Smooth muscle cell (in vitro differentiated cells): ENCODE measurements around the gene TCEANC. TPM values are rescaled to one million over a fixed set of nuclear protein-coding genes. Genes with fewer than 3 reads are reported as not detected.

Source experiments
- DNase-seq: peaks from one replicate; lab custom pipeline; 2025; ENCODE audit not compliant: unreplicated experiment; lab: John Stamatoyannopoulos, UW
- H2AFZ ChIP-seq: fragments of 200-600 bp; sonication (generic); 2 replicates; pipeline ENCODE4 v1.6.0; 2016; ENCODE audit warnings: antibody characterized with exemption, low read depth, mild to moderate bottlenecking
- H3F3A ChIP-seq: fragments of 200-600 bp; sonication (generic); 2 replicates; pipeline ENCODE4 v1.6.0; 2017; ENCODE audit warnings: antibody characterized with exemption, low read depth
- H3K27ac ChIP-seq: fragments of 200-600 bp; sonication (generic); 2 replicates; pipeline ENCODE4 v1.5.1; 2016; ENCODE audit warnings: low read depth, mild to moderate bottlenecking
- H3K27me3 ChIP-seq: fragments of 200-600 bp; sonication (generic); 2 replicates; pipeline ENCODE4 v1.6.1; 2016; ENCODE audit warnings: low read depth, mild to moderate bottlenecking
- H3K36me3 ChIP-seq: fragments of 200-600 bp; sonication (generic); 2 replicates; pipeline ENCODE4 v1.5.1; 2016; ENCODE audit warnings: low read depth
- H3K4me1 ChIP-seq: fragments of 200-600 bp; sonication (generic); 2 replicates; pipeline ENCODE4 v1.5.1; 2016; ENCODE audit warnings: low read depth
- H3K4me2 ChIP-seq: fragments of 200-600 bp; sonication (generic); 2 replicates; pipeline ENCODE4 v1.6.0; 2016; ENCODE audit warnings: mild to moderate bottlenecking
- H3K4me3 ChIP-seq: fragments of 200-600 bp; sonication (generic); 2 replicates; pipeline ENCODE4 v1.5.1; 2016; ENCODE audit warnings: mild to moderate bottlenecking
- H3K79me2 ChIP-seq: fragments of 200-600 bp; sonication (generic); 2 replicates; pipeline ENCODE4 v1.6.0; 2016; ENCODE audit warnings: low read depth, mild to moderate bottlenecking
- H3K9ac ChIP-seq: fragments of 200-600 bp; sonication (generic); 2 replicates; pipeline ENCODE4 v1.6.0; 2016; ENCODE audit warnings: low read depth
- H3K9me3 ChIP-seq: fragments of 200-600 bp; sonication (generic); replicated peaks from 2 replicates; pipeline ENCODE4 v1.5.1; 2016; ENCODE audit warnings: low read depth
- H4K20me1 ChIP-seq: fragments of 200-600 bp; sonication (generic); 2 replicates; pipeline ENCODE4 v1.6.0; 2016; ENCODE audit warnings: low read depth
- CTCF ChIP-seq: fragments of 200-600 bp; sonication (generic); IDR thresholded peaks from 2 replicates; pipeline ENCODE4 v1.5.1; 2017; ENCODE audit warnings: borderline replicate concordance, mild to moderate bottlenecking, antibody characterized with exemption; ENCODE audit not compliant: insufficient read depth, poor library complexity, severe bottlenecking
- WGBS: methylation state at CpG from one replicate; pipeline ENCODE4 v1.1.7; 2016; ENCODE audit warnings: low lambda C conversion rate; 5-methylcytosine and 5-hydroxymethylcytosine counted together
- polyA plus RNA-seq: library from polyadenylated mRNA; unstranded; fragments of >200 nt; fragmentation: Nextera tagmentation; extraction: Ambion mirVana; gene quantifications from 2 replicates; pipeline ENCODE4 v1.2.1, GENCODE V29; 2016
- total RNA-seq: library from RNA; depleted of rRNA; stranded (reverse); fragments of >200 nt; gene quantifications from 2 replicates; pipeline ENCODE4 v1.2.3, GENCODE V29; 2014

The TCEANC gene
- total and polyA plus RNA-seq, 2 experiments from 2014 or later = 1.2 to 2.6 TPM

GRCh38 chrX:13607996-13608365 is 45.0 kb upstream of the TCEANC start:
- Histone ChIP-seq H3K4me2 (no peak overlapping the region), H3K9me3 (no peaks in the 10 kb centered on the region), H3K79me2 (no peaks in the 10 kb centered on the region), H3K36me3 (no peaks in the 10 kb centered on the region), H4K20me1 (no peaks in the 10 kb centered on the region), H3K9ac (no peak overlapping the region), H3F3A (no peaks in the 10 kb centered on the region), H3K27ac (no peak overlapping the region), H3K4me1 (no peaks in the 10 kb centered on the region), H3K27me3 (no peaks in the 10 kb centered on the region), H2AFZ (no peak overlapping the region), H3K4me3 (no peak overlapping the region)
- no peak for TF ChIP-seq CTCF
- WGBS = 73% methylated on average over 2 of the region's 2 CpGs
- DNase-seq = no peak

- Histone ChIP-seq H3K36me3 (no peaks in the 10 kb centered on the region), H4K20me1 (no peaks in the 10 kb centered on the region), H3F3A (no peaks in the 10 kb centered on the region), H3K9ac (no peak overlapping the region), H3K79me2 (no peaks in the 10 kb centered on the region), H3K27me3 (no peaks in the 10 kb centered on the region), H2AFZ (no peak overlapping the region), H3K4me1 (no peaks in the 10 kb centered on the region), H3K4me2 (no peak overlapping the region), H3K9me3 (no peaks in the 10 kb centered on the region), H3K4me3 (no peak overlapping the region), H3K27ac (no peak overlapping the region)
- no peak for DNase-seq
- TF ChIP-seq CTCF = no peak
Measured at GRCh38 chrX:13614154-13614553, 38.8 kb upstream of the TCEANC start.

DNA sequence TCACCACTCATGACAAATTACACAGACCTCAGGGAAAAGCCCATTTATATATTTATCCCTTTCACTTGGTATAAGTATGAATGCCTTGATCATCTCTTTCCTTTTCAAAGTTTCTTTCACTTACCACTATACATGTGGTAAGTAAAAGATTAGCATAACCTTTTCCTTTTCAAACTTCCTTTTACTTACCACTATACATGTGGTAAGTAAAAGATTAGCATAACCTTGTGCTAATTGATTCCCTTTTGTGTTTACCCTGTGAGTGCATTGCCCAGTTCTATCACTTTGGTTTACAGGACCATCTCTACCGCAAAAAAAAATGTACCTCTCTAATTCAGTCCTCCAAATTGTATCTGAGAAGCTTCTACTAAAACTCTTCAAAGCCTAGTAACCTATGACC is 32.7 kb upstream of the TCEANC start:
- 22% methylated on average over 1 of the region's 1 CpG for WGBS
- H4K20me1 ChIP-seq = no peaks in the 10 kb centered on the region

More for the DNA sequence above, 32.7 kb upstream of the TCEANC start:
- Histone ChIP-seq H3K27ac (no peak overlapping the region), H3K36me3 (peaks cover 4% of the 10 kb centered on the region), H3K4me2 (no peak overlapping the region), H2AFZ (no peak overlapping the region), H3F3A (no peaks in the 10 kb centered on the region), H3K4me3 (no peak overlapping the region), H3K9ac (no peak overlapping the region), H3K4me1 (no peaks in the 10 kb centered on the region), H3K9me3 (no peaks in the 10 kb centered on the region), H3K79me2 (no peaks in the 10 kb centered on the region), H3K27me3 (no peaks in the 10 kb centered on the region)
- no peak for DNase-seq
- no peak for TF ChIP-seq CTCF
